Measurements from ENCODE around the gene PLA2G15.

PLA2G15 gene

GRCh38 chr16:68233085-68233834 is 11.9 kb upstream of the PLA2G15 start:
- DNase-seq = no peak

- no peak for DNase-seq
These were observed 11.4 kb upstream of the PLA2G15 start for GRCh38 chr16:68233835-68234187.

- no peak for DNase-seq
These were observed 10.7 kb upstream of the PLA2G15 start for GRCh38 chr16:68234188-68235107.

GRCh38 chr16:68235108-68235886 is 9.9 kb upstream of the PLA2G15 start:
- no peak for DNase-seq

GRCh38 chr16:68235887-68236136 is 9.4 kb upstream of the PLA2G15 start, which contains the start of gene ESRP2:
TSS of gene ESRP2 (minus strand) at chr16:68236127. CDS start at chr16:68236045, 82 bp downstream.
- DNase-seq = no peak

GRCh38 chr16:68236137-68236825 is 8.9 kb upstream of the PLA2G15 start:
- no peak for DNase-seq

- no peak for DNase-seq
These were observed 8.3 kb upstream of the PLA2G15 start for GRCh38 chr16:68236826-68237242.

- peak; percentile 96 for DNase-seq
These were observed 7.7 kb upstream of the PLA2G15 start for GRCh38 chr16:68237243-68238028.

GRCh38 chr16:68238029-68238345 is 7.2 kb upstream of the PLA2G15 start:
- DNase-seq = no peak

- no peak for DNase-seq
These were observed 3.1 kb upstream of the PLA2G15 start for GRCh38 chr16:68242085-68242484.

GRCh38 chr16:68242926-68243858 is 2.0 kb upstream of the PLA2G15 start:
- DNase-seq = no peak

- no peak for DNase-seq
These were observed 681 bp upstream of the PLA2G15 start for GRCh38 chr16:68244481-68244902.

GRCh38 chr16:68246121-68246520 is 948 bp downstream of the PLA2G15 start:
- DNase-seq = no peak

GRCh38 chr16:68246666-68247065 is 1.5 kb downstream of the PLA2G15 start:
- DNase-seq = no peak

GRCh38 chr16:68247400-68247799 is 2.2 kb downstream of the PLA2G15 start:
- no peak for DNase-seq

GRCh38 chr16:68247932-68248331 is 2.8 kb downstream of the PLA2G15 start:
- DNase-seq = no peak

GRCh38 chr16:68249371-68249770 is 4.2 kb downstream of the PLA2G15 start:
- no peak for DNase-seq

GRCh38 chr16:68250951-68251350 is 5.8 kb downstream of the PLA2G15 start:
- DNase-seq = no peak

- DNase-seq = no peak
These were observed 6.7 kb downstream of the PLA2G15 start for GRCh38 chr16:68251832-68252231.

- no peak for DNase-seq
These were observed 7.2 kb downstream of the PLA2G15 start for GRCh38 chr16:68252383-68252782.

GRCh38 chr16:68253721-68254120 is 8.5 kb downstream of the PLA2G15 start:
- no peak for DNase-seq
